ENCODE data around the gene C12orf57.

- TF ChIP-seq CTCF (IDR thresholded peaks at IDR 0.05 in 4 of 5, conservative IDR thresholded peaks at IDR 0.05 in 1 of 5) (no peak), POLR2A (IDR thresholded peaks at IDR 0.05) (no peak)
These were observed 21.9 kb downstream of the C12orf57 start for GRCh38 chr12:6965714-6966113.

All from gastrocnemius medialis (tissue), 4 donors.